ENCODE measurements around the gene RYR1. TPM values are rescaled to one million over a fixed set of nuclear protein-coding genes. Genes with fewer than 3 reads are reported as not detected.

RYR1 gene
- total RNA-seq, 1 experiment from 2014 or later, result 4.1 TPM

GRCh38 chr19:38624822-38625221 is 191.3 kb downstream of the RYR1 start:
- TF ChIP-seq CTCF (IDR thresholded peaks at IDR 0.05 in 2 of 3, conservative IDR thresholded peaks at IDR 0.05 in 1 of 3; ENCODE audit: borderline replicate concordance in 1 of 3, insufficient read depth in 1 of 3, low read depth in 2 of 3, low read length in 2 of 3), result no peak
- no peak for TF ChIP-seq ZNF274 (IDR thresholded peaks at IDR 0.05; ENCODE audit: low read depth, low read length)
- no peak for TF ChIP-seq MAX (IDR thresholded peaks at IDR 0.05)
- no peak for TF ChIP-seq CBX3 (IDR thresholded peaks at IDR 0.05; ENCODE audit: low read depth)
- no peak for TF ChIP-seq SIN3A (IDR thresholded peaks at IDR 0.05; ENCODE audit: low read depth)
- no peak for TF ChIP-seq JUND (IDR thresholded peaks at IDR 0.05)
- no peak for TF ChIP-seq ZFX (IDR thresholded peaks at IDR 0.05)
- no peak for TF ChIP-seq RAD21 (IDR thresholded peaks at IDR 0.05; ENCODE audit: low read depth)
- no peak for TF ChIP-seq TCF7L2 (IDR thresholded peaks at IDR 0.05; ENCODE audit: borderline replicate concordance, extremely low read depth, insufficient read depth, insufficient read length)
- TF ChIP-seq EGR1 (IDR thresholded peaks at IDR 0.05; ENCODE audit: low read depth), result no peak
- no peak for TF ChIP-seq FOSL1 (IDR thresholded peaks at IDR 0.05; ENCODE audit: low read depth)
- no peak for TF ChIP-seq POLR2AphosphoS5 (IDR thresholded peaks at IDR 0.05; ENCODE audit: low read depth, low read length)
- peaks cover 5 to 6% of the 10 kb centered on the region in 2 experiments; a peak in 3 of 4 replicates for H3K4me1 ChIP-seq (ENCODE audit: control insufficient read depth in 1 of 2, insufficient read depth in 2 of 2, low read length in 2 of 2)
- no peak overlapping the region for H2AFZ ChIP-seq (ENCODE audit: low read depth, low read length, poor library complexity, severe bottlenecking)
- no peak for DNase-seq (ENCODE audit: low read depth, low spot score)
- intact Hi-C loops (cut with micrococcal nuclease), result no loop called here
- H3K9me3 ChIP-seq (ENCODE audit: control insufficient read depth in 1 of 2, insufficient read depth in 1 of 2, low read depth in 1 of 2, low read length in 2 of 2), result no peaks in the 10 kb centered on the region
- H3K4me2 ChIP-seq (ENCODE audit: low read length), result no peak overlapping the region
- ATAC-seq, result no peak
- ChIA-PET CTCF (interaction anchor here (1.1 kb wide), 1 partner anchor 12 kb away, joined by 3 read pairs; no protein-coding TSS in a partner anchor), RAD21 (ENCODE audit: low non-redundant PET in 1 of 2, low total read pairs in 2 of 2, uncharacterized antibody in 2 of 2, unreplicated experiment in 2 of 2) (no interaction called here), POLR2A (no interaction called here)
- H3K79me2 ChIP-seq (ENCODE audit: insufficient read depth, low read length), result peaks cover 42% of the 10 kb centered on the region
- no peaks in the 10 kb centered on the region for H4K20me1 ChIP-seq (ENCODE audit: insufficient read depth)
- H3K27me3 ChIP-seq (ENCODE audit: insufficient read depth, low read length), result no peaks in the 10 kb centered on the region
- no peak overlapping the region for H3K27ac ChIP-seq (ENCODE audit: low read depth, low read length)
- no peak overlapping the region for H3K9ac ChIP-seq (ENCODE audit: low read length)
- no peak overlapping the region for H3K4me3 ChIP-seq (replicated peaks in 1 of 2; ENCODE audit: low read depth in 1 of 2, low read length in 2 of 2)
- H3K36me3 ChIP-seq (ENCODE audit: control insufficient read depth in 1 of 2, insufficient read depth in 2 of 2, low read length in 2 of 2), result peaks cover 52 to 62% of the 10 kb centered on the region in 2 experiments; a peak in 3 of 4 replicates
- no peaks in the 10 kb centered on the region for H3K9me2 ChIP-seq (ENCODE audit: insufficient read depth)
- BruUV-seq (replicated peaks), result no TSS peak

All from HCT116 (cell line).